PFSK-1 (cell line): ENCODE data around the gene EMC1.

Experiments used
- FOXP2 ChIP-seq: optimal IDR thresholded peaks from 2 replicates; pipeline ENCODE3; 2011; ENCODE audit warnings: borderline replicate concordance, control low read depth, inconsistent platforms; ENCODE audit not compliant: insufficient read depth; ENCODE audit errors: extremely low read length, extremely low read depth
- POLR2AphosphoS5 ChIP-seq: IDR thresholded peaks from 2 replicates; pipeline ENCODE4 v1.6.1; 2012; ENCODE audit warnings: low read depth, mild to moderate bottlenecking, control low read depth, low read length, moderate library complexity
- SIN3A ChIP-seq: IDR thresholded peaks from 2 replicates; pipeline ENCODE4 v1.6.1; 2012; ENCODE audit warnings: mild to moderate bottlenecking, low read length, moderate library complexity, borderline replicate concordance; ENCODE audit not compliant: insufficient read depth
- TAF1 ChIP-seq: IDR thresholded peaks from 2 replicates; pipeline ENCODE4 v1.6.1; 2012; ENCODE audit warnings: low read length, control low read depth, borderline replicate concordance; ENCODE audit not compliant: insufficient read depth
- TF ChIP-seq, protein P1 (sequence below), 2 experiments: IDR thresholded peaks; 2 replicates each; pipeline versions ENCODE4 v1.6.1 to v1.8.0; 2011 to 2012; ENCODE audit warnings: low read depth in 2 of 2, low read length in 2 of 2, control low read depth in 1 of 2, inconsistent platforms in 1 of 2, mild to moderate bottlenecking in 1 of 2, moderate library complexity in 1 of 2; ENCODE audit not compliant: insufficient read depth in 1 of 2

Gene EMC1

DNA sequence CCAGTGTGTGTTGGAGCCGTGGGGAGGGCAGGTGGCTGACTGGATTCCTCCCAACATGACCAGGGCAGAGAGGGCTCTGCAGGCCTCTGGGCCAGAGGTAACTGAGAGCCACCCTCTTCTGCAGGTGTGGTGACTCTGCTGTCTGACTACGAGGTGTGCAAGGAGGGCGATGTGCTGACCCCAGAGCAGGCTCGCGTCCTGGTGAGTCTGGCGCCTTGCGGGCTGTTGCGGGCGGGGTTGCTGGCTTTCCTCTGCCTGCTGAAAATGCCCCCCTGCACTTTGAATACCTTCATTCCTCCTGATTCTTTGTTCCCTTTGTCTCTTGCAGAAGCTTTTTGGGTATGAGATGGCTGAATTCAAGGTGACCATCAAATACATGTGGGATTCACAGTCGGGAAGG, 7.0 kb upstream of the EMC1 start:
- TF ChIP-seq FOXP2 (no peak), TAF1 (no peak), POLR2AphosphoS5 (no peak), SIN3A (no peak)
- TF ChIP-seq, protein P1, sequence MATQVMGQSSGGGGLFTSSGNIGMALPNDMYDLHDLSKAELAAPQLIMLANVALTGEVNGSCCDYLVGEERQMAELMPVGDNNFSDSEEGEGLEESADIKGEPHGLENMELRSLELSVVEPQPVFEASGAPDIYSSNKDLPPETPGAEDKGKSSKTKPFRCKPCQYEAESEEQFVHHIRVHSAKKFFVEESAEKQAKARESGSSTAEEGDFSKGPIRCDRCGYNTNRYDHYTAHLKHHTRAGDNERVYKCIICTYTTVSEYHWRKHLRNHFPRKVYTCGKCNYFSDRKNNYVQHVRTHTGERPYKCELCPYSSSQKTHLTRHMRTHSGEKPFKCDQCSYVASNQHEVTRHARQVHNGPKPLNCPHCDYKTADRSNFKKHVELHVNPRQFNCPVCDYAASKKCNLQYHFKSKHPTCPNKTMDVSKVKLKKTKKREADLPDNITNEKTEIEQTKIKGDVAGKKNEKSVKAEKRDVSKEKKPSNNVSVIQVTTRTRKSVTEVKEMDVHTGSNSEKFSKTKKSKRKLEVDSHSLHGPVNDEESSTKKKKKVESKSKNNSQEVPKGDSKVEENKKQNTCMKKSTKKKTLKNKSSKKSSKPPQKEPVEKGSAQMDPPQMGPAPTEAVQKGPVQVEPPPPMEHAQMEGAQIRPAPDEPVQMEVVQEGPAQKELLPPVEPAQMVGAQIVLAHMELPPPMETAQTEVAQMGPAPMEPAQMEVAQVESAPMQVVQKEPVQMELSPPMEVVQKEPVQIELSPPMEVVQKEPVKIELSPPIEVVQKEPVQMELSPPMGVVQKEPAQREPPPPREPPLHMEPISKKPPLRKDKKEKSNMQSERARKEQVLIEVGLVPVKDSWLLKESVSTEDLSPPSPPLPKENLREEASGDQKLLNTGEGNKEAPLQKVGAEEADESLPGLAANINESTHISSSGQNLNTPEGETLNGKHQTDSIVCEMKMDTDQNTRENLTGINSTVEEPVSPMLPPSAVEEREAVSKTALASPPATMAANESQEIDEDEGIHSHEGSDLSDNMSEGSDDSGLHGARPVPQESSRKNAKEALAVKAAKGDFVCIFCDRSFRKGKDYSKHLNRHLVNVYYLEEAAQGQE (IDR thresholded peaks at IDR 0.05; ENCODE audit: insufficient read depth in 1 of 2, low read depth in 2 of 2, low read length in 2 of 2) = no peak

DNA sequence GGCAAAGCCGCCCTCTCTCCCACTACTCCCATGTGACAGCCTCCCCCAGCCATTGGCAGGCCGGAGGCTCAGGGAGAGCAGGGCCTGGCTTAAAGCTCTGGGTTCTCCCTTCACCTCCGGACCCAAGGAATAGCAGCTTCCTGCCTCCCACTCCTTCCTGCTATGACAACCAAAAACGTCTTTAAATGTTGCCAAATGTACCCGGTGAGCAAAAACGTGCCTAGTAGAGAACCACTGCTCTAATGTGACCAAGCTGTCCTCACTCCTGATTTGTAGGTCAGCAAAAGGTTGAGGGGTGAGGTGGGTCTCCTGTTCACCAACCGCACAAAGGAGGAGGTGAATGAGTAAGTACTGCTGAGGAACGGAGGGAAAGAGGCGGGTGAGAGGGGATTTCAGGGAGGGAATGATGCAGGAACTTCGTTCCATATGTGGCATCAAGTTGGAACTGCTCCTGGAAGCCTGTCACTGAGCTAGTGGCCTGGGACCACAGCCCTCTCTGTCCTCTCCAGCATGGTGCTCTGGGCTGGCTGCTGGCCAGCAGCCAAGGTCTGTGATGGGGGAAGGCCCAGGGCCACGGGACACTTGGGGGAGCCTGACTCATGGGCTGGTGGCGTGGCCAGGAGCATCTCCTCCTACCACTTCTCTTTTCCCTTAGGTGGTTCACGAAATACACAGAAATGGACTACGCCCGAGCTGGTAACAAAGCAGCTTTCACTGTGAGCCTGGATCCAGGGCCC, 6.0 kb upstream of the EMC1 start:
- no peak for TF ChIP-seq FOXP2
- TF ChIP-seq TAF1 = no peak
- TF ChIP-seq SIN3A = no peak
- TF ChIP-seq POLR2AphosphoS5 = no peak
- TF ChIP-seq, protein P1 (IDR thresholded peaks at IDR 0.05; ENCODE audit: insufficient read depth in 1 of 2, low read depth in 2 of 2, low read length in 2 of 2) = no peak

DNA sequence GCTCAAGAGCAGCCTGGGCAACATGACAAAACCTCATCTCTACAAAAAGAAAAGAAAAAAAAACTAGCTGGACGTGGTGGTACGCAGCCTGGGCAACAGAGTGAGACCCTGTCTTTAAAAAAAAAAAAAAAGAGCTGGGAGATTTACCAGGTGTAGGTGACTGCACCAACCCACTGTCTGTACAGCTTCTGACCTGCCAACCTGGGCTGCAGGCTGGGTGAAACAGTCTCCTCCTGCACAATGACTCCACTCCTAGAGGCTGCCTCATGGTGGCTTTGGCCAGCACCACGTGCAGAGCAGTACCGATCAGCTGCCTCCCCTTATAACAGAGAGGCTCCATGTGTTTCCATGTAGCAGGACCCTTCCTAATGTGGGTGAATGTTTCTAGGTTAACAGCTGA, 4.0 kb upstream of the EMC1 start:
- TF ChIP-seq POLR2AphosphoS5 (no peak), SIN3A (no peak), TAF1 (no peak), FOXP2 (no peak)
- TF ChIP-seq, protein P1 (IDR thresholded peaks at IDR 0.05; ENCODE audit: insufficient read depth in 1 of 2, low read depth in 2 of 2, low read length in 2 of 2) = no peak

DNA sequence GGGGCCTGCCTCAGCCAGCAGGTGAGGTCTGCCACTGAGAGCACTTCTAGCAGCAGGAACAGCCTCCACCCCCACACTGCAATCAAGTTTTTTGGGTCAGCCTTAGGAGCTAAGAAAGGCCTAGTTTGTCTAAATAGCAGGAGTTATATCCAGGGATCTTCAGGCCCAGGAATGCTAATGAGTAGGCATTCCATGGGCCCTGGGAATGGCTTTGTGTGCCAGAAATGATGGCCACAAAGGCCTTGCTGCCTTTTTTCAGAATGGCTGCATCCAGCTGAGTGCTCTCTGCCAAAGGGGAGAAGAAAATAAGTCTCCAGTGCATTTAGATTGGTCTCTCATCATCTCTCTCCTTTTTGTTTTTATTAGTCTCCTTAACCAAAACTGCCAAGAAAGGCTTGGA, 3.1 kb upstream of the EMC1 start:
- TF ChIP-seq, protein P1 (IDR thresholded peaks at IDR 0.05; ENCODE audit: insufficient read depth in 1 of 2, low read depth in 2 of 2, low read length in 2 of 2) = no peak
- TF ChIP-seq POLR2AphosphoS5 (no peak), FOXP2 (no peak), TAF1 (no peak), SIN3A (no peak)
